HG02623 (cell line): ENCODE measurements around the gene TOX2.

ENCODE experiments used
- ATAC-seq: cut with Tn5 transposase; IDR thresholded peaks from one replicate; pipeline ENCODE4 v1.9.1; 2021; ENCODE audit warnings: moderate library complexity; ENCODE audit not compliant: unreplicated experiment

TOX2 gene

GRCh38 chr20:43974695-43975094, 60.0 kb downstream of the TOX2 start:
- no peak for ATAC-seq

- ATAC-seq, result no peak
Measured at GRCh38 chr20:43975096-43975768, 60.6 kb downstream of the TOX2 start.

DNA sequence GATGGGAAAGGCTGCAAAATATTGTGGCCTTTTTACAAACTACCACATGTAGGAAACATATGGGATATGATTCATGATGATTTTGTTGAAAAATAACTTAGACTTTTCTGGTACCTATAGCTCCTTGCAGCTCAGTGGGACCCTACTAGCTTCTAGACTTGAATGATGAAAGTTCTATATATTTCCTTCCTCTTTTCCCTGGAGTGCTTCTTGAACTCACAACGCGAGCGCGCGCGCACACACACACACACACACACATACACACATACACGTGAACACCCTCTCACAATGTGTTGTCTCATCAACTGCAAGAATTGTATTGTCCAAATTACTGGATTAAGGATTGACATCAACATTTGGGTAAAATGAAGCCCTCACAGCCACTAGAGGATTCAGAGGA, 61.9 kb downstream of the TOX2 start:
- ATAC-seq, result no peak

- ATAC-seq, result no peak
Measured at GRCh38 chr20:43977252-43977651, 62.6 kb downstream of the TOX2 start.

GRCh38 chr20:43977962-43978361, 63.3 kb downstream of the TOX2 start:
- no peak for ATAC-seq

GRCh38 chr20:43979576-43980105, 65.0 kb downstream of the TOX2 start:
- no peak for ATAC-seq

DNA sequence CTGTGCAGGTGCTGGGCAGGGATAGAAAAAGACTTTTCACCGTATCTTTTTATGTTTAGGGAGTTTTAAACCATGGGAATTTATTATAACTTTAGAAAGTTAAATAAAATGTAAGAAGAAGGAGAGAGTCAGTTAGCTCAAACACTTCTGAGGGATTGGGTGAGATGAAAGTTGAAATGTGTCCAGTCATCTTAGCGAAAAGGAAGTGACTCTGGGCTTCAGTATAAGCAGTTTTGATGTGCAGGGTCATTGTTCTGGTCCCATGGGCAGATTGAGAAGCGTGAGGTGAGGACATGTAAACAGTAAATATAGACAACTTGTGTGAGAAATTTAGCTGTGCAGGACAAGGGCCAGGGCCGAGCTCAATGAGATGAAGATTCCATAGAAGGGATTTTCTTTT, 66.9 kb downstream of the TOX2 start:
- ATAC-seq, result no peak

- no peak for ATAC-seq
Measured at GRCh38 chr20:43982016-43982415, 67.4 kb downstream of the TOX2 start.

GRCh38 chr20:43982886-43983285, 68.2 kb downstream of the TOX2 start:
- ATAC-seq, result no peak

DNA sequence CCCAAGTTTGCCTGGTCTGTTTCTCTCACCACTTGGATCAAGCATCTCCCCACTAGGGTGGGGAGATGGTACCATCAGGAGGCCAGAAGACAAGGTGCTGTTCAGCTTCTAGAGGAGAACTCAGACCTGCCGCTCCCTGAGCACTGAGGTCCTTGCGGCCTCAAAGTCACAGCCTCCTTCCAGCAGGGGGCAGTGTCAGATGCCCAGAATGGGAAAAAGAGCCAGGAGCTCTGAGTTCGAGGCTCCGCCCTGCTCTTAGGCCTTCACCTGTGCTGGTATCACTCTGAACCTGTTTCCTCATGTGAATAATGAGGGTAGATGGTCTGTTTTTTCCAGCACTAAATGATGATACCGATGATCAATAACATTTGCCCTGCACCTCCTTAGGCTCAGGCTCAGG, 68.7 kb downstream of the TOX2 start:
- ATAC-seq, result no peak

- ATAC-seq, result no peak
Measured at GRCh38 chr20:43983904-43984361, 69.3 kb downstream of the TOX2 start.

GRCh38 chr20:43984587-43984986, 69.9 kb downstream of the TOX2 start:
- ATAC-seq, result no peak

DNA sequence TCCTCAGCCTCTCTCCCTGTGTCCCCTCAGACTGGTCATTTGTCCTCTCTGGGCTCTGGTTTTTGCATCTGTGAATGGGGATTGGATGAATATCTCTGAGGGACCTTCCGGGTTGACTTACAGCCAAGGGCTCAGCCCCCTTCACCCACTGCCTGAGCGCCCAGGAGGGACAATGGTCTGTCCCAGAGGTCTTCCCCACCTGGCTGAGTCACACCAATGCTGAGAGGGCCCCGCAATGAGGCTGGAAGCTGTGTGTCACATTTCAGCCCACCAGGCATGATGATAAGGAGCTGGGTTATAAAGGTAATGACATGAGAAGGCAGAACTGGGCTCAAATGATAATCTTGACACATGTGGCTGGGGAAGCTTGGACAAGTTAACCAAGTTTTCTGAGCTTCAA, 70.5 kb downstream of the TOX2 start:
- no peak for ATAC-seq

DNA sequence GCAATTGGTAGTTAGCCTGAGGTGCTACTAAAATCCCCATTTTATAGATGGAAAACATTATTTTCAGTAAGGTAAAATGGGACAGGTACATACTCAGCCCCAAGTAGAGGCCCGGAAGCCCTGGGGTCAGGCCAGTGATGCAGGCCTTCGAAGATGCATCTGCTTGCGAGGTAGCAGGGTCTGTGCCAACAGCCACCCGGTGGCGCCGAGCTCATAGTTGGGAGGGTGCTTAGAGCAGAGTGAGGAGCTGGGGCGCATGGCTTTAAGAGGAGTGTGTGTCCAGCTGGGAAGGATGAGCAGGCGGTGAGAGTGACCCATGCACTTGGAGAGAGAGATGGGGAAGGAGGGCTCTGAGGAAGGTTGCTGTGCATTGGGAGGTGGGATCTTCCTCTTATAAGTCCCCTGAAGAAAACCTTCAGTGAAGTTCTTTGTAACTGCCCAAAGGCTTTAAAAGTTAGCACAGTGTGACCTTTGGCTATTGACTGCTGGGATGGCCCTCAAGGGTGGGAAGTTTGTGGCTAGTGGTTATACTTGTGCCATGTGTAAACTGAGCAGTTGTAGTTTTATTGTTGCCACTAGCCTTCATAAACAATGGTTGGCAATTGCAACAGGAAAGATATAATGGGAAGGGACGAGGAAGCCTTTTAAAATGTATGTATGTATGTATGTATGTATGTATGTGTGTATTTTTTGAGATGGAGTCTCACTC, 71.1 kb downstream of the TOX2 start:
- ATAC-seq, result no peak

DNA sequence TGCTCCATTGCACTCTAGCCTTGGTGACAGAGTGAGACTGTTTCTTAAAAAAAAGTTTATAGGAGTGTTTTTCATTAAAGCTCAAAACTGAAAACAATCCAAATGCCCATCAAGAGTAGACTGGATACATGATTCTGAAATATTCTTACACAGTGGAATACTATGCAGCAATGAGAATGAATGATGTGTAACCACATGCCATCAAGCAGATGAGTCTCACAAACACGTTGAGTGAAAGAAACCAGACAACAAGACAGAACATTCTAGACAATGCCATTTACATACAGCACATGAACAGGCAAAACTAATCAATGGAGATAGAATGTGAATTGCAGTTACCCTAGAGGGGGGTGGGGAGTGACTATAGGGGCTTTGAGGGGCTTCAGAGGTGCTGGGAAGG, 72.4 kb downstream of the TOX2 start:
- no peak for ATAC-seq

DNA sequence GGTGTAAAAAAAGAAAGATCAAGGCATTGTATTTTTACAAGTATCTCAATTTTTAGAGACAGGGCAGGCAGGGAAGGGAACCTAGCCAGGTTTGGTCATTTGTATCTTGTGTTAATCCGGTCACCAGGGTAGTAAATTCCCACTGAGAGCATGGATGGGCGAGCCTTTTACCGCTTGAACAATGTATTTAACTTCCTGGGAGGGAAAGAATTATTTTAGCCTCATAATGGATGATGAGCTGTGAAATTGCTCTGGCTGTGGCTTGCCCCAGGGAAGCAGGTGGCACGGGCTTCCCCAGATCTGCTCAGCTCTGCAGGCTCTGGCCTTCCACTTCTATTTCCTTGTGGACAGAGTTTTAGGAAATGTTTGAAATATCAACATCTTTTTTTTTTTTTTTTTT, 72.9 kb downstream of the TOX2 start:
- no peak for ATAC-seq

GRCh38 chr20:43988451-43988850, 73.8 kb downstream of the TOX2 start:
- ATAC-seq, result no peak

- ATAC-seq, result no peak
Measured at GRCh38 chr20:43988867-43989266, 74.2 kb downstream of the TOX2 start.

DNA sequence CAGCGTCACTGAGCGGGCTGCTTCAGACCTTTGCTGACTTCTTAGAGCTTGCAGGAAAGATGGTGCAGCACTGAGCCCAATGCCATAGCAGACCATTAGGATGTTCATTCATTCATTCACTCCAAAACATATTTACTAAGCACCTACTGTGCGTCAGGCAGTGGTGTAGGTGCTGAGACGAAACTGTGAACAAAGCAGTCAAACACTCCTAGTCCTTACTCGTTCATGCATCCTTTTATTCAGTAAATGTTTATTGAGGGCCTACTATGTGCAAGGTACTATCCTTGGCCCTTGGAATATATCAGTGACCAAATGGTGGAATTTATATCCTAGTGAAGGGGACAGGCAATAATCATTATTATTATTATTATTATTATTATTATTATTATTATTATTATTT, 76.6 kb downstream of the TOX2 start:
- no peak for ATAC-seq

DNA sequence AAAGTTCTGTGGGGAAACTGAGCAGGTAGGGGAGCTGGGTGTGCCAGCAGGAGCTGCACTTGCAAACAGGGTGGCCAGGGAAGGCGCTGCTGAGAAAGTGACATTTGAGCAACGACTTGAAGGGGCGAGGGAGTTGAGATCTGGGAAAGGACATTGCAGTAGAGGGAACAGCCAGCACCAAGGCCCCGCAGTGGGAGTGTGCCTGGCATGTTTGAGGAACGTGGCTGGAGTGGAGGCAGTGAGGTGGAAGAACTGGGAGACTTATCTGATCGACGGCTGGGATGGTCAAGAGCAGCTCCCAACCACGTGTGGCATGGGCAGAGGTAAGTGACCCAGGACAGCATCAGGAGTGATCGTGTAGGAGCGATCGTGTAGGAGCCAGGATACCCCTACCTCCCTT, 77.3 kb downstream of the TOX2 start:
- ATAC-seq, result no peak

GRCh38 chr20:43992885-43993284, 78.2 kb downstream of the TOX2 start:
- ATAC-seq, result no peak

- ATAC-seq, result no peak
Measured at GRCh38 chr20:43993560-43993959, 78.9 kb downstream of the TOX2 start.
